Measurements from ENCODE around the gene KANSL2. TPM values are rescaled to one million over a fixed set of nuclear protein-coding genes. Genes with fewer than 3 reads are reported as not detected.
"Not testable (repeated sequence)": the region's sequence is repeated elsewhere in the genome, so short reads cannot be mapped to it uniquely, and the experiment has no call there.

The KANSL2 gene
- total RNA-seq, 4 donors from 2014 or later: 12.7 to 80.8 (median 39.7) TPM

DNA sequence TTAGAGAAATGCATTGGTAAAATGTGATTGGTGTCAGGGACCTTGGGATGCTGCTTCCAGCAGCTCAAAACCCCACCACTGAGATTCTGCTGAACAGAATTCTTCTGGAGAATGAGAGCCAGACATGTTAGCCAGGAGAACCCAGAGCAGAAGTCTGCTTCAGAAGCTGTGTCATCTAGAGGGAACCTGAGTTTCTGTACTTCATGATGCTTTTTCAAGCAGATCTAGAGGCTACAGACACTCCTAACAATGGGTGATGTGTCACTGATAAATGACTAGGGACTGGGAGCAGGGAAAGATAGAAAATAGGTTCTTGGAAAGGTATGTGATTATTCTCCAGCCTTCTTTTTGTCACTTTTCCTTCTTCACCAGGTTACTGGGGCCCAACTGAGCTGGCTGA is 41.6 kb downstream of the KANSL2 start:
- TF ChIP-seq POLR2AphosphoS5 (IDR thresholded peaks at IDR 0.05): no peak
- TF ChIP-seq, protein P1, sequence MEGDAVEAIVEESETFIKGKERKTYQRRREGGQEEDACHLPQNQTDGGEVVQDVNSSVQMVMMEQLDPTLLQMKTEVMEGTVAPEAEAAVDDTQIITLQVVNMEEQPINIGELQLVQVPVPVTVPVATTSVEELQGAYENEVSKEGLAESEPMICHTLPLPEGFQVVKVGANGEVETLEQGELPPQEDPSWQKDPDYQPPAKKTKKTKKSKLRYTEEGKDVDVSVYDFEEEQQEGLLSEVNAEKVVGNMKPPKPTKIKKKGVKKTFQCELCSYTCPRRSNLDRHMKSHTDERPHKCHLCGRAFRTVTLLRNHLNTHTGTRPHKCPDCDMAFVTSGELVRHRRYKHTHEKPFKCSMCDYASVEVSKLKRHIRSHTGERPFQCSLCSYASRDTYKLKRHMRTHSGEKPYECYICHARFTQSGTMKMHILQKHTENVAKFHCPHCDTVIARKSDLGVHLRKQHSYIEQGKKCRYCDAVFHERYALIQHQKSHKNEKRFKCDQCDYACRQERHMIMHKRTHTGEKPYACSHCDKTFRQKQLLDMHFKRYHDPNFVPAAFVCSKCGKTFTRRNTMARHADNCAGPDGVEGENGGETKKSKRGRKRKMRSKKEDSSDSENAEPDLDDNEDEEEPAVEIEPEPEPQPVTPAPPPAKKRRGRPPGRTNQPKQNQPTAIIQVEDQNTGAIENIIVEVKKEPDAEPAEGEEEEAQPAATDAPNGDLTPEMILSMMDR (IDR thresholded peaks at IDR 0.05): no peak
- TF ChIP-seq POLR2A (IDR thresholded peaks at IDR 0.05): no peak
- no peak for TF ChIP-seq EP300 (IDR thresholded peaks at IDR 0.05; ENCODE audit: low read depth)
- intact Hi-C loops (cut with DNase I; ENCODE audit: low total_unique reads): no loop called here
- no peaks in the 10 kb centered on the region for H3K4me1 ChIP-seq
- in situ Hi-C loops (cut with MboI; ENCODE audit: low pct_ligation_motif_present in 1 of 4, low pct_unique_long_range_greater_than_20kb in 1 of 4, low sequenced_read_pairs in 3 of 4): no loop called here
- no peaks in the 10 kb centered on the region for H3K27me3 ChIP-seq
- H3K27ac ChIP-seq: no peak overlapping the region
- no peak overlapping the region for H3K4me3 ChIP-seq
- H3K36me3 ChIP-seq: no peaks in the 10 kb centered on the region
- H3K9me3 ChIP-seq: no peaks in the 10 kb centered on the region
- no peak for DNase-seq

DNA sequence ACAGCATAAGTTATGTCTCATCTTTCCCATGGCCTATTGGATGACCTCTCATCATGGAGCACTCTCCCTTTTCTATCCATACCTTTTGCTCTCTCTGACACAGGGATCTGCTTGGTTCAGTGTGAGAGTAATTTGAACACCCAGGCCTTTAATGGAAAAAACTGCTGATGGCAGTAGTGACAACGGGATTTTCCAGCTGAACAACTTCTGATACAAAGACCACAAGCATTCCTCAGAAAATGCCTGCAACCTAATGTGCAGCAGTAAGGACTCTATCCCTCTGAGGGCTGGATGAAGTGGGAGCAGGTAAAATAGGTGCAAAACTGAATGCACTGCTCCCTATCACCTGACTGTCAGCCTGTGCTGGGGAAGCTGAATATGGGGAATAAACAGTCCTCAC is 51.0 kb downstream of the KANSL2 start:
- intact Hi-C loops (cut with DNase I; ENCODE audit: low total_unique reads): no loop called here
- TF ChIP-seq, protein P1 (IDR thresholded peaks at IDR 0.05): no peak
- no peak for TF ChIP-seq POLR2A (IDR thresholded peaks at IDR 0.05)
- no peak for TF ChIP-seq EP300 (IDR thresholded peaks at IDR 0.05; ENCODE audit: low read depth)
- TF ChIP-seq POLR2AphosphoS5 (IDR thresholded peaks at IDR 0.05): no peak
- in situ Hi-C loops (cut with MboI; ENCODE audit: low pct_ligation_motif_present in 1 of 4, low pct_unique_long_range_greater_than_20kb in 1 of 4, low sequenced_read_pairs in 3 of 4): no loop called here

DNA sequence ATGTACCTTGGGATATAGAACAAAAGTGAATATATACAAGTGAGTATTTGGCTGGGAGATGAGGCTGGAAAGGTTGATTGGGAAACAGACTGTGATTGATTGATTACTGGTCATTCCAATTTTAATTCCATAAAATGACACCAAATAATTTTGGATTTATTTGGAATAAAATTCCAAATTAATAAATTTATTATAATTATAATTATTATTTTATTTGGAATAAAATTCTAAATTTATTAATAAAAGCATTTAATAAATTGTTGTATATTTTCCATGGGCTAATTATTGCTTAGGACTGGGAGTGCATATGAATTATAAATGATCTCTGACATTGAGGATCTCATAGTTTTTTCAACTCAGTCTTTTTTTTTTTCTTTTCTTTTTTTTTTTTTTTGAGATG is 51.7 kb downstream of the KANSL2 start:
- TF ChIP-seq, protein P1 (IDR thresholded peaks at IDR 0.05): no peak
- TF ChIP-seq EP300 (IDR thresholded peaks at IDR 0.05; ENCODE audit: low read depth): no peak
- TF ChIP-seq POLR2AphosphoS5 (IDR thresholded peaks at IDR 0.05): no peak
- no peak for TF ChIP-seq POLR2A (IDR thresholded peaks at IDR 0.05)
- no peaks in the 10 kb centered on the region for H3K9me3 ChIP-seq
- no peaks in the 10 kb centered on the region for H3K4me1 ChIP-seq
- DNase-seq: no peak
- no peaks in the 10 kb centered on the region for H3K36me3 ChIP-seq
- no peak overlapping the region for H3K27ac ChIP-seq
- no peak overlapping the region for H3K4me3 ChIP-seq
- peaks cover 20% of the 10 kb centered on the region for H3K27me3 ChIP-seq
- intact Hi-C loops (cut with DNase I; ENCODE audit: low total_unique reads): no loop called here
- in situ Hi-C loops (cut with MboI; ENCODE audit: low pct_ligation_motif_present in 1 of 4, low pct_unique_long_range_greater_than_20kb in 1 of 4, low sequenced_read_pairs in 3 of 4): no loop called here

More for the DNA sequence above, 51.0 kb downstream of the KANSL2 start:
- no peaks in the 10 kb centered on the region for H3K36me3 ChIP-seq
- DNase-seq: no peak
- no peak overlapping the region for H3K27ac ChIP-seq
- WGBS, 2 donors (ENCODE audit: low coverage in 1 of 2): 0 to 35% methylated on average over 1 of the region's 1 CpG
- no peaks in the 10 kb centered on the region for H3K9me3 ChIP-seq
- peaks cover 20% of the 10 kb centered on the region for H3K27me3 ChIP-seq
- no peak overlapping the region for H3K4me3 ChIP-seq
- H3K4me1 ChIP-seq: no peaks in the 10 kb centered on the region

DNA sequence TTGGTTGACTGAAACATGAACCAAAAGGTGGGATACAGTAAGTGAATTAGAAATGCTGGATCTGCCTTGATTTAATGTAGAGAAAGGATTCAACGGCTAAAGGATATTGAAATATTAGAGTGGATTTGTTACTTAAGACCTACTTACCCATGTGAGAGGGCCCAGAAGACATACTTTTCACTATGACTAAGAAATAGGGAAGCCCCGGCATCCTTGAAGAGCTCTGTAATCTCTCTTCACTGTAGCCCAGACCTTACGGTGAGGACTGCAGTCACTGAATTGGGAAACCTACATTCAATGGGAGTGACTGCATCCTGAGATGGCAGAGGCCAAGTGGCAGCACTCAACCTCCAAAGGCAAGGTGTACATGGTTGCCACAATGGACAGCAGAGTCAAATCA is 52.5 kb downstream of the KANSL2 start:
- Histone ChIP-seq H3K4me1 (no peaks in the 10 kb centered on the region), H3K4me3 (no peak overlapping the region), H3K9me3 (no peaks in the 10 kb centered on the region), H3K36me3 (no peaks in the 10 kb centered on the region), H3K27ac (no peak overlapping the region), H3K27me3 (peaks cover 20% of the 10 kb centered on the region)
- no peak for DNase-seq
- in situ Hi-C loops (cut with MboI; ENCODE audit: low pct_ligation_motif_present in 1 of 4, low pct_unique_long_range_greater_than_20kb in 1 of 4, low sequenced_read_pairs in 3 of 4) (no loop called here), intact Hi-C loops (cut with DNase I; ENCODE audit: low total_unique reads) (no loop called here)
- TF ChIP-seq EP300 (IDR thresholded peaks at IDR 0.05; ENCODE audit: low read depth): no peak
- 82 to 90% methylated on average over 1 to 3 of the region's 3 CpGs for WGBS, 2 donors (ENCODE audit: low coverage in 1 of 2)

DNA sequence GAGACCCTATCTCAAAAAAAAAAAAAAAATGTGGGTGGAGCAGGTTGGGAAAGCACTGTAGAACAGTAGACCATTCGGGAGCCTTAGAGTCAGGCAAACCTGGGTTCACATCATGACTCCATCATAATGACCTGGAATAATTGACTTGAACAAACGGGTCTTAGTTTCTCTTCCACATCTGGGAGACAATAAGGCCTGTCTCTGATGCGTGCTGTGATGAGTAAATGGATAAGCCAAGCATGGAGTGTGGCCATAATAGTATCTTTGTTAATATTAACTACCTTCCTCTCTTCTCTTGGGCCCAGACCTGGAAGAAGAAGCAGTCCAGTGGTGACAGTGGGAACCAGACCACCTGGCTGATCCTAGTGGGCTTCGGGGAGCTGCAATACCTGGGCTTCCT is 54.5 kb downstream of the KANSL2 start:
- Histone ChIP-seq H3K36me3 (no peaks in the 10 kb centered on the region), H3K4me1 (no peaks in the 10 kb centered on the region), H3K9me3 (no peaks in the 10 kb centered on the region), H3K27ac (no peak overlapping the region), H3K27me3 (peaks cover 20% of the 10 kb centered on the region), H3K4me3 (no peak overlapping the region)
- in situ Hi-C loops (cut with MboI; ENCODE audit: low pct_ligation_motif_present in 1 of 4, low pct_unique_long_range_greater_than_20kb in 1 of 4, low sequenced_read_pairs in 3 of 4) (no loop called here), intact Hi-C loops (cut with DNase I; ENCODE audit: low total_unique reads) (no loop called here)
- no peak for TF ChIP-seq POLR2AphosphoS5 (IDR thresholded peaks at IDR 0.05)
- DNase-seq: no peak
- WGBS, 2 donors (ENCODE audit: low coverage in 1 of 2): 58 to 77% methylated on average over 3 to 4 of the region's 4 CpGs

DNA sequence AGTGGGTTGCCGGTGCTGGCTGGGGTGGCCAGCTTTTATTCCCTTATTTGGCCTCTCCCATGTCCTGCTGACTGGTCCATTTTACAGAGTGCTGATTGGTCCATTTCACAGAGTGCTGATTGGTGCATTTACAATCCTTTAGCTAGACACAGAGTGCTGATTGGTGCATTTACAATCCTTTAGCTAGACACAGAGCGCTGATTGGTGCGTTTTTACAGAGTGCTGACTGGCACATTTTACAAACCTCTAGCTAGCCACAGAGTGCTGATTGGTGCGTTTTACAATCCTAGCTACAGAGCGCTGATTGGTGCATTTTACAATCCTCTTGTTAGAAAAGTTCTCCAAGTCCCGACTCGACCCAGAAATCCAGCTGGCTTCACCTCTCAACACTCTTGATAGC is 59.0 kb downstream of the KANSL2 start:
- in situ Hi-C loops (cut with MboI; ENCODE audit: low pct_ligation_motif_present in 1 of 4, low pct_unique_long_range_greater_than_20kb in 1 of 4, low sequenced_read_pairs in 3 of 4): loop anchor here in 1 of 4 donors (25.0 kb wide), 1 partner anchor 361 kb away; no protein-coding TSS in a partner anchor
- H3K4me3 ChIP-seq; H3K36me3 ChIP-seq; intact Hi-C loops (cut with DNase I; ENCODE audit: low total_unique reads); H3K27me3 ChIP-seq; H3K27ac ChIP-seq; H3K4me1 ChIP-seq; DNase-seq; H3K9me3 ChIP-seq: not testable (repeated sequence)
- 95 to 100% methylated on average over 5 to 7 of the region's 7 CpGs for WGBS, 2 donors (ENCODE audit: low coverage in 1 of 2)

Data from transverse colon (tissue), 4 donors.